Measurements from ENCODE around the gene SPON1. TPM values are rescaled to one million over a fixed set of nuclear protein-coding genes. Genes with fewer than 3 reads are reported as not detected.

The SPON1 gene
- total and polyA plus RNA-seq, 2 experiments from 2014 or later, result 2.9 to 6.4 TPM

DNA sequence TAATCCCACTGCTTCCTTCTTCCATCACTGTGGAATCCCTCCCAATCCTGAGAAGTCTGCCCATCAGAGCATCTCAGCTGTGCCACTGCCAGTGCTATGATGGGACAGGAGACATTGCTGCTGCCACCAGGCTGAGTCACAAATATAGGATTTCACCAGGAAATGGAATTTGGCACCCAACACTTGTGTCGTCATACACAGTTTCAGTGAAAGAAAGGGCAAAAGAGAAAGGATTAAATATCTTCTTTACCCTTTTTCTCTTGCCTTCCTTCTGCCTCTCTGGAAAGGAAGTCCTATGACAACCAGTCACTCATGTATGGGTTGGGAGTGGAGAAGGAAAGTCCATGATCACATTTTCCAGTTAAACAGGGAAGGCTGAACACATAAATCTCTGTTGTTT lies 133.4 kb downstream of the SPON1 start (continued):
- TF ChIP-seq, protein P1, sequence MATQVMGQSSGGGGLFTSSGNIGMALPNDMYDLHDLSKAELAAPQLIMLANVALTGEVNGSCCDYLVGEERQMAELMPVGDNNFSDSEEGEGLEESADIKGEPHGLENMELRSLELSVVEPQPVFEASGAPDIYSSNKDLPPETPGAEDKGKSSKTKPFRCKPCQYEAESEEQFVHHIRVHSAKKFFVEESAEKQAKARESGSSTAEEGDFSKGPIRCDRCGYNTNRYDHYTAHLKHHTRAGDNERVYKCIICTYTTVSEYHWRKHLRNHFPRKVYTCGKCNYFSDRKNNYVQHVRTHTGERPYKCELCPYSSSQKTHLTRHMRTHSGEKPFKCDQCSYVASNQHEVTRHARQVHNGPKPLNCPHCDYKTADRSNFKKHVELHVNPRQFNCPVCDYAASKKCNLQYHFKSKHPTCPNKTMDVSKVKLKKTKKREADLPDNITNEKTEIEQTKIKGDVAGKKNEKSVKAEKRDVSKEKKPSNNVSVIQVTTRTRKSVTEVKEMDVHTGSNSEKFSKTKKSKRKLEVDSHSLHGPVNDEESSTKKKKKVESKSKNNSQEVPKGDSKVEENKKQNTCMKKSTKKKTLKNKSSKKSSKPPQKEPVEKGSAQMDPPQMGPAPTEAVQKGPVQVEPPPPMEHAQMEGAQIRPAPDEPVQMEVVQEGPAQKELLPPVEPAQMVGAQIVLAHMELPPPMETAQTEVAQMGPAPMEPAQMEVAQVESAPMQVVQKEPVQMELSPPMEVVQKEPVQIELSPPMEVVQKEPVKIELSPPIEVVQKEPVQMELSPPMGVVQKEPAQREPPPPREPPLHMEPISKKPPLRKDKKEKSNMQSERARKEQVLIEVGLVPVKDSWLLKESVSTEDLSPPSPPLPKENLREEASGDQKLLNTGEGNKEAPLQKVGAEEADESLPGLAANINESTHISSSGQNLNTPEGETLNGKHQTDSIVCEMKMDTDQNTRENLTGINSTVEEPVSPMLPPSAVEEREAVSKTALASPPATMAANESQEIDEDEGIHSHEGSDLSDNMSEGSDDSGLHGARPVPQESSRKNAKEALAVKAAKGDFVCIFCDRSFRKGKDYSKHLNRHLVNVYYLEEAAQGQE (IDR thresholded peaks at IDR 0.05; ENCODE audit: unreplicated experiment), result no peak
- no peak for TF ChIP-seq ZNF331 (CRISPR knock-in tag; IDR thresholded peaks at IDR 0.05; ENCODE audit: low read depth)
- no peak for TF ChIP-seq CTCF (conservative IDR thresholded peaks at IDR 0.05; ENCODE audit: low read depth in 2 of 2)
- no peak for TF ChIP-seq ZNF114 (CRISPR knock-in tag; IDR thresholded peaks at IDR 0.05)
- no peak for TF ChIP-seq POLR2AphosphoS5 (IDR thresholded peaks at IDR 0.05; ENCODE audit: low read depth)
- no peak for TF ChIP-seq NANOG (IDR thresholded peaks at IDR 0.05; ENCODE audit: borderline replicate concordance)
- no peak for TF ChIP-seq STAT1 (IDR thresholded peaks at IDR 0.05; ENCODE audit: unreplicated experiment)
- TF ChIP-seq CREB1 (CRISPR knock-in tag; IDR thresholded peaks at IDR 0.05; ENCODE audit: low read depth), result no peak
- no peak for TF ChIP-seq JUNB (IDR thresholded peaks at IDR 0.05; ENCODE audit: unreplicated experiment)
- no peak for TF ChIP-seq EZH2 (IDR thresholded peaks at IDR 0.05; ENCODE audit: low read depth, unreplicated experiment)
- no peak for TF ChIP-seq ETS1 (IDR thresholded peaks at IDR 0.05)
- no peak for TF ChIP-seq EZH2phosphoT487 (IDR thresholded peaks at IDR 0.05; ENCODE audit: unreplicated experiment)

GRCh38 chr11:14096606-14097005 lies 134.1 kb downstream of the SPON1 start:
- Histone ChIP-seq H3K4me3 (no peak overlapping the region), H3K27me3 (ENCODE audit: insufficient read depth) (no peaks in the 10 kb centered on the region), H3K4me1 (ENCODE audit: insufficient read depth) (no peaks in the 10 kb centered on the region; the same call in 1 of the 2 replicates), H3K79me2 (replicated peaks; ENCODE audit: insufficient read depth) (no peaks in the 10 kb centered on the region), H3K9me2 (ENCODE audit: insufficient read depth) (no peaks in the 10 kb centered on the region), H3K27ac (ENCODE audit: low read depth) (no peak overlapping the region), H2AFZ (no peak overlapping the region), H3K4me2 (no peak overlapping the region), H4K20me1 (replicated peaks; ENCODE audit: insufficient read depth) (no peaks in the 10 kb centered on the region), H3K36me3 (ENCODE audit: insufficient read depth) (no peaks in the 10 kb centered on the region), H3F3A (replicated peaks; ENCODE audit: low read depth) (no peaks in the 10 kb centered on the region)
- H3K27ac Mint-ChIP-seq, result no peak overlapping the region
- no peak for DNase-seq (ENCODE audit: low spot score)
- peaks cover 2% of the 10 kb centered on the region for H3K27me3 Mint-ChIP-seq (ENCODE audit: insufficient read depth, low read depth, poor library complexity)
- no peak overlapping the region for H3K4me3 Mint-ChIP-seq
- no peaks in the 10 kb centered on the region for H3K36me3 Mint-ChIP-seq (ENCODE audit: low read depth)
- H3K4me1 Mint-ChIP-seq, result peaks cover 7% of the 10 kb centered on the region; the same call in 2 of the 3 replicates
- H3K9me3 Mint-ChIP-seq, result no peaks in the 10 kb centered on the region
- ATAC-seq, result no peak
- TF ChIP-seq, protein P1 (IDR thresholded peaks at IDR 0.05; ENCODE audit: unreplicated experiment), result no peak
- no peak for TF ChIP-seq STAT1 (IDR thresholded peaks at IDR 0.05; ENCODE audit: unreplicated experiment)
